ENCODE measurements around the gene TXN2. TPM values are rescaled to one million over a fixed set of nuclear protein-coding genes. Genes with fewer than 3 reads are reported as not detected.
"Not testable (repeated sequence)": the region's sequence is repeated elsewhere in the genome, so short reads cannot be mapped to it uniquely, and the experiment has no call there.

The TXN2 gene
- total RNA-seq (100 to 1,000 TPM; 122 to 126 TPM), polyA plus RNA-seq (127 TPM)

- H3K4me3 ChIP-seq (ENCODE audit: low read length) = peak within 1 kb of the TSS; percentile 75
- POLR2A ChIA-PET = interaction anchor here (0.6 to 2.1 kb wide), 7 partner anchors 25 to 294 kb away, joined by 3 to 11 read pairs (median 7); partner anchors contain the start of genes FOXRED2 and IFT27
- H3K9me3 Mint-ChIP-seq = no peaks in the 10 kb centered on the region
- H3K36me3 Mint-ChIP-seq = peaks cover 2 to 42% (median 7%) of the 10 kb centered on the region in 3 donors
- H3K36me3 ChIP-seq (ENCODE audit: insufficient read depth, low read length) = peaks cover 7% of the 10 kb centered on the region
- peak within 1 kb of the TSS; percentile 77 for H3K27ac ChIP-seq (ENCODE audit: low read depth, low read length)
- peak within 1 kb of the TSS; percentile 98 to 99 (median 99) for H3K27ac Mint-ChIP-seq
- CTCF ChIA-PET = interaction anchor here (1.1 to 1.4 kb wide), 2 partner anchors 11 to 26 kb away, joined by 3 to 4 read pairs; no protein-coding TSS in a partner anchor
- peaks cover 16 to 29% (median 23%) of the 10 kb centered on the region in 3 donors for H3K4me1 Mint-ChIP-seq
- no peaks in the 10 kb centered on the region for H3K9me3 ChIP-seq (ENCODE audit: low read length)
- H3K4me3 Mint-ChIP-seq = peak within 1 kb of the TSS; percentile 90 to 100 (median 98)
- H3K27me3 ChIP-seq (ENCODE audit: insufficient read depth, low read length, poor library complexity, severe bottlenecking) = no peaks in the 10 kb centered on the region
- H3K27me3 Mint-ChIP-seq = peaks cover 0 to 4% of the 10 kb centered on the region in 2 donors
- DNase-seq = peak; percentile 93 to 99 (median 96)
- peaks cover 16% of the 10 kb centered on the region for H3K4me1 ChIP-seq (ENCODE audit: insufficient read depth, low read length)
Observed at GRCh38 chr22:36481393-36482168, at the start of gene TXN2. TSS of gene TXN2 (minus strand) at chr22:36481640. CDS start at chr22:36480837, 803 bp downstream.

- Mint-ChIP-seq H3K27ac (peak within 1 kb of the TSS; percentile 96 to 99 (median 98)), H3K4me3 (peak within 1 kb of the TSS; percentile 89 to 99 (median 92)), H3K27me3 (peaks cover 0 to 6% of the 10 kb centered on the region in 2 donors), H3K36me3 (peaks cover 5 to 41% (median 9%) of the 10 kb centered on the region in 3 donors), H3K4me1 (peaks cover 12 to 31% (median 20%) of the 10 kb centered on the region in 3 donors), H3K9me3 (no peaks in the 10 kb centered on the region)
- peaks cover 14% of the 10 kb centered on the region for H3K4me1 ChIP-seq (ENCODE audit: insufficient read depth, low read length)
- H3K27ac ChIP-seq (ENCODE audit: low read depth, low read length) = peak within 1 kb of the TSS; percentile 94
- POLR2A ChIA-PET = interaction anchor here (0.7 to 1.1 kb wide), 7 partner anchors 19 to 1396 kb away, joined by 3 to 7 read pairs (median 3); partner anchors contain the start of genes APOL6 and IFT27
- H3K4me3 ChIP-seq (ENCODE audit: low read length) = peak within 1 kb of the TSS; percentile 83
- CTCF ChIA-PET = no interaction called here
- DNase-seq = peak; percentile 95 to 100 (median 99)
- H3K27me3 ChIP-seq (ENCODE audit: insufficient read depth, low read length, poor library complexity, severe bottlenecking) = no peaks in the 10 kb centered on the region
- peaks cover 20% of the 10 kb centered on the region for H3K36me3 ChIP-seq (ENCODE audit: insufficient read depth, low read length)
- no peaks in the 10 kb centered on the region for H3K9me3 ChIP-seq (ENCODE audit: low read length)
Observed at GRCh38 chr22:36528795-36529751, 47.6 kb upstream of the TXN2 start, which contains the start of gene EIF3D. TSS of gene EIF3D (minus strand) at chr22:36529166. CDS start at chr22:36526121, 3,045 bp downstream.

- Mint-ChIP-seq H3K9me3 (no peaks in the 10 kb centered on the region), H3K27ac (peak overlapping the region; percentile 96 to 99 (median 98)), H3K27me3 (peaks cover 0 to 3% of the 10 kb centered on the region in 2 donors), H3K36me3 (peaks cover 6 to 48% (median 16%) of the 10 kb centered on the region in 3 donors), H3K4me1 (peaks cover 12 to 31% (median 20%) of the 10 kb centered on the region in 3 donors), H3K4me3 (peak overlapping the region; percentile 89 to 99 (median 92))
- Histone ChIP-seq H3K4me1 (ENCODE audit: insufficient read depth, low read length) (peaks cover 14% of the 10 kb centered on the region), H3K9me3 (ENCODE audit: low read length) (no peaks in the 10 kb centered on the region), H3K4me3 (ENCODE audit: low read length) (peak overlapping the region; percentile 71), H3K27ac (ENCODE audit: low read depth, low read length) (peak overlapping the region; percentile 83), H3K27me3 (ENCODE audit: insufficient read depth, low read length, poor library complexity, severe bottlenecking) (no peaks in the 10 kb centered on the region), H3K36me3 (ENCODE audit: insufficient read depth, low read length) (peaks cover 27% of the 10 kb centered on the region)
- POLR2A ChIA-PET = interaction anchor here (0.6 kb wide), 1 partner anchor 84 kb away, joined by 3 read pairs; no protein-coding TSS in a partner anchor
- CTCF ChIA-PET = interaction anchor here (1.2 kb wide), 1 partner anchor 51 kb away, joined by 4 read pairs; no protein-coding TSS in a partner anchor
- no peak for DNase-seq
Observed at GRCh38 chr22:36528341-36528740, 46.9 kb upstream of the TXN2 start.

- Histone ChIP-seq H3K9me3 (ENCODE audit: low read length) (no peaks in the 10 kb centered on the region), H3K36me3 (ENCODE audit: insufficient read depth, low read length) (peaks cover 74% of the 10 kb centered on the region), H3K27me3 (ENCODE audit: insufficient read depth, low read length, poor library complexity, severe bottlenecking) (no peaks in the 10 kb centered on the region), H3K4me3 (ENCODE audit: low read length) (no peak overlapping the region), H3K4me1 (ENCODE audit: insufficient read depth, low read length) (peaks cover under 1% of the 10 kb centered on the region), H3K27ac (ENCODE audit: low read depth, low read length) (no peak overlapping the region)
- no peak for DNase-seq
- no peaks in the 10 kb centered on the region for H3K9me3 Mint-ChIP-seq
- peaks cover 18 to 96% (median 34%) of the 10 kb centered on the region in 3 donors for H3K36me3 Mint-ChIP-seq
- H3K4me1 Mint-ChIP-seq = peaks cover 8 to 19% (median 10%) of the 10 kb centered on the region in 3 donors
- CTCF ChIA-PET = interaction anchor here (2.9 kb wide), 1 partner anchor 12 kb away, joined by 9 read pairs; no protein-coding TSS in a partner anchor
- H3K27ac Mint-ChIP-seq = peak overlapping the region in 1 of 8 donors; percentile 11
- POLR2A ChIA-PET = no interaction called here
- H3K27me3 Mint-ChIP-seq = no peaks in the 10 kb centered on the region
- H3K4me3 Mint-ChIP-seq = peak overlapping the region in 1 of 7 donors; percentile 35
Observed at GRCh38 chr22:36522662-36523061, 41.2 kb upstream of the TXN2 start.

GRCh38 chr22:36520423-36520822 lies 39.0 kb upstream of the TXN2 start:
- Mint-ChIP-seq H3K27me3 (no peaks in the 10 kb centered on the region), H3K4me1 (peaks cover 0 to 5% (median 2%) of the 10 kb centered on the region in 3 donors), H3K9me3 (peaks cover 0 to 2% (median 0%) of the 10 kb centered on the region in 5 donors), H3K36me3 (peaks cover 25 to 99% (median 42%) of the 10 kb centered on the region in 3 donors), H3K4me3 (no peak overlapping the region), H3K27ac (peak overlapping the region in 1 of 8 donors; percentile 61)
- Histone ChIP-seq H3K36me3 (ENCODE audit: insufficient read depth, low read length) (peaks cover 84% of the 10 kb centered on the region), H3K27ac (ENCODE audit: low read depth, low read length) (no peak overlapping the region), H3K9me3 (ENCODE audit: low read length) (no peaks in the 10 kb centered on the region), H3K4me1 (ENCODE audit: insufficient read depth, low read length) (no peaks in the 10 kb centered on the region), H3K4me3 (ENCODE audit: low read length) (no peak overlapping the region), H3K27me3 (ENCODE audit: insufficient read depth, low read length, poor library complexity, severe bottlenecking) (no peaks in the 10 kb centered on the region)
- ChIA-PET POLR2A (no interaction called here), CTCF (interaction anchor here (2.9 kb wide), 1 partner anchor 10 kb away, joined by 9 read pairs; no protein-coding TSS in a partner anchor)
- DNase-seq = no peak

GRCh38 chr22:36519906-36520305 lies 38.5 kb upstream of the TXN2 start:
- H3K27ac ChIP-seq (ENCODE audit: low read depth, low read length); H3K4me3 Mint-ChIP-seq; POLR2A ChIA-PET; H3K9me3 ChIP-seq (ENCODE audit: low read length); H3K27me3 Mint-ChIP-seq; H3K4me1 ChIP-seq (ENCODE audit: insufficient read depth, low read length); H3K4me1 Mint-ChIP-seq; CTCF ChIA-PET; H3K9me3 Mint-ChIP-seq; H3K4me3 ChIP-seq (ENCODE audit: low read length); H3K27me3 ChIP-seq (ENCODE audit: insufficient read depth, low read length, poor library complexity, severe bottlenecking); DNase-seq: not testable (repeated sequence)
- peaks cover 27 to 97% (median 42%) of the 10 kb centered on the region in 3 donors for H3K36me3 Mint-ChIP-seq
- peaks cover 86% of the 10 kb centered on the region for H3K36me3 ChIP-seq (ENCODE audit: insufficient read depth, low read length)
- H3K27ac Mint-ChIP-seq = peak overlapping the region in 1 of 8 donors; percentile 36

GRCh38 chr22:36514766-36515165 lies 33.3 kb upstream of the TXN2 start:
- Mint-ChIP-seq H3K4me3 (no peak overlapping the region), H3K9me3 (peaks cover 0 to 2% (median 0%) of the 10 kb centered on the region in 5 donors), H3K36me3 (peaks cover 38 to 92% (median 44%) of the 10 kb centered on the region in 3 donors), H3K27me3 (no peaks in the 10 kb centered on the region), H3K4me1 (peaks cover 0 to 8% (median 0%) of the 10 kb centered on the region in 3 donors), H3K27ac (peak overlapping the region in 1 of 8 donors; percentile 27)
- Histone ChIP-seq H3K9me3 (ENCODE audit: low read length) (no peaks in the 10 kb centered on the region), H3K27ac (ENCODE audit: low read depth, low read length) (no peak overlapping the region), H3K4me3 (ENCODE audit: low read length) (no peak overlapping the region), H3K4me1 (ENCODE audit: insufficient read depth, low read length) (no peaks in the 10 kb centered on the region), H3K36me3 (ENCODE audit: insufficient read depth, low read length) (peaks cover 80% of the 10 kb centered on the region), H3K27me3 (ENCODE audit: insufficient read depth, low read length, poor library complexity, severe bottlenecking) (no peaks in the 10 kb centered on the region)
- no peak for DNase-seq
- ChIA-PET POLR2A (no interaction called here), CTCF (no interaction called here)
